Measurements from ENCODE around the gene C2CD3. TPM values are rescaled to one million over a fixed set of nuclear protein-coding genes. Genes with fewer than 3 reads are reported as not detected.

Gene C2CD3
- total RNA-seq, 1 donor from 2014 or later: 23.8 TPM

DNA sequence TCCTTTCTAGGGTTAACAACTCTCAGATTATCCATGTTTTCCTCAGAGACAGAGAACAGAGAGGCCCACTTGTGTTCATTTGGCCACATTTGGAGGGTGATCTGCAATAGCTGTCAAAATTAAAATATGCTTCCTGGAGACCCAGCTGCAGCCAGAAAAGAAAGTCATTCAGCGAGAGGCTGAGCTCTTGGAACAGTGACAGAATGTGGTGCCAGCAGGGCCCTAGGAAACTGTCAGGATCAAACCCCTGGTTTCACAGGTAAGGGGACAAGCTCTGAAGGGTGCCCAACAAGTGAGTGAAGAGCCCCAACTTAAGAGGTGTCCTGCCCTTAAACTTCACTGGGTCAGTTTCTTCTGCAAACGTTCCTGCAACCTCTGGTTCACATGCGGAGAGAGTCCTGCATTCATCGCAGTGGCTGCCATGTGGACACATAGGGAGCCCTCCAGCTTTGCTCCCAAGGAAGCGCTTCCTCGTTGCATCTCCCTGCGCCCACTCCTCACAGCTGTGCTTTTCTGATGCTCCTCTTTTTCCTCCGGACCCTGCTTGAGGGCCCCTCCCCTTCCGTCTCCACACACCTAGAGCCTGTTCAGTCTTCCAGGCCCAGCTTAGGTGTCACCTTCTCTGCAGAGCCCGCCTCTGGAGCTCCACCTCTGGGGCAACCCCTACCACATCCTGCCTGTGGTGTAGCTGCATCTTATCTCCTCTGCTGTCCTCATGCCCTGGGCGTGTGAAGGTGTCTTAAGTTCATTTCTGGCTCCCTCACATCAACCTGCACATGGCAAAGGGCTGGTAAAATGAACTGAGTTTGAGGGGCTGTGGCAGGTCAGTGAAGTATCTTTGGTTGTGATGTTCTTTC, 165.8 kb downstream of the C2CD3 start:
- Histone ChIP-seq H3K27me3 (no peaks in the 10 kb centered on the region), H3K36me3 (peaks cover 0 to 6% of the 10 kb centered on the region in 2 donors), H3K4me3 (no peak overlapping the region), H3K4me1 (no peaks in the 10 kb centered on the region), H3K27ac (no peak overlapping the region), H3K9me3 (no peaks in the 10 kb centered on the region)
- intact Hi-C loops (cut with DNase I): no loop called here
- DNase-seq (ENCODE audit: extremely low spot score in 2 of 2): no peak
- TF ChIP-seq, protein P1, sequence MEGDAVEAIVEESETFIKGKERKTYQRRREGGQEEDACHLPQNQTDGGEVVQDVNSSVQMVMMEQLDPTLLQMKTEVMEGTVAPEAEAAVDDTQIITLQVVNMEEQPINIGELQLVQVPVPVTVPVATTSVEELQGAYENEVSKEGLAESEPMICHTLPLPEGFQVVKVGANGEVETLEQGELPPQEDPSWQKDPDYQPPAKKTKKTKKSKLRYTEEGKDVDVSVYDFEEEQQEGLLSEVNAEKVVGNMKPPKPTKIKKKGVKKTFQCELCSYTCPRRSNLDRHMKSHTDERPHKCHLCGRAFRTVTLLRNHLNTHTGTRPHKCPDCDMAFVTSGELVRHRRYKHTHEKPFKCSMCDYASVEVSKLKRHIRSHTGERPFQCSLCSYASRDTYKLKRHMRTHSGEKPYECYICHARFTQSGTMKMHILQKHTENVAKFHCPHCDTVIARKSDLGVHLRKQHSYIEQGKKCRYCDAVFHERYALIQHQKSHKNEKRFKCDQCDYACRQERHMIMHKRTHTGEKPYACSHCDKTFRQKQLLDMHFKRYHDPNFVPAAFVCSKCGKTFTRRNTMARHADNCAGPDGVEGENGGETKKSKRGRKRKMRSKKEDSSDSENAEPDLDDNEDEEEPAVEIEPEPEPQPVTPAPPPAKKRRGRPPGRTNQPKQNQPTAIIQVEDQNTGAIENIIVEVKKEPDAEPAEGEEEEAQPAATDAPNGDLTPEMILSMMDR (IDR thresholded peaks at IDR 0.05): no peak
- TF ChIP-seq POLR2AphosphoS5 (IDR thresholded peaks at IDR 0.05; ENCODE audit: insufficient read depth in 1 of 2, low read depth in 1 of 2) (no peak), POLR2A (IDR thresholded peaks at IDR 0.05) (no peak)

DNA sequence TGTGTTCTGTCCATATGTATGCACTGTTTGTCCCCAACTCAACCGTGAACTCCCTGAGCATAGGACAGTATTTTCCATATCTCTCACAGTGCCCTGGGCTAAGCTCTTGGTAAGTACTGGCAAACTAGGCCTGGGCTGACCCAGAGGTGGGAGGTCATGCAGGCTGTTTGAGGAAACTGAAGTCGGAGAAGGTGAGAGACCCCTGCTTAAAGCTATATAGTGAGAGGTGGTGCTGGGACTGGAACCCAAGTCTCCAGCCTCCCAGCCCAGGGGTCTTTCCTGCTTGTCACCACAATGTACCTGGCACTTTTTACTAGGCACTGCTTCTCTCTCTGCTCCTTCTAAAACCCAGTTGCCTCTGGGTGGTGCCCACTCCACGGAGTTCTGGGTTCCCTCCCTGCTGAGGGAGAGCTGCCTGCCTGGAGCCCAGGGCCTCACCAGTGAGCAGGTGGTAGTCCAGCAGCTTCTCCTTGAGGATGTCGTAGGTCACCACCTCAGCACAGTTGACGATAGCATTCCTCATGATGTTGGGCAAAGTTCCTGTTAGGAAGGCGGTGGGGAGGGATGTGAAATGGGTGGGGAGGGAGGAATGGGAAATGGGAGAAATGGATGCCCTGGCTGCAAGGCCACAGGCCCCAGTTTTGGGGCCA, 166.6 kb downstream of the C2CD3 start:
- DNase-seq (ENCODE audit: extremely low spot score in 2 of 2): peak in 1 of 2 donors; percentile 55
- intact Hi-C loops (cut with DNase I): no loop called here
- Histone ChIP-seq H3K36me3 (peaks cover 0 to 6% of the 10 kb centered on the region in 2 donors), H3K27ac (no peak overlapping the region), H3K9me3 (no peaks in the 10 kb centered on the region), H3K4me3 (no peak overlapping the region), H3K4me1 (no peaks in the 10 kb centered on the region), H3K27me3 (no peaks in the 10 kb centered on the region)
- TF ChIP-seq, protein P1 (IDR thresholded peaks at IDR 0.05): no peak
- TF ChIP-seq POLR2A (IDR thresholded peaks at IDR 0.05): no peak
- no peak for TF ChIP-seq POLR2AphosphoS5 (IDR thresholded peaks at IDR 0.05; ENCODE audit: insufficient read depth in 1 of 2, low read depth in 1 of 2)

DNA sequence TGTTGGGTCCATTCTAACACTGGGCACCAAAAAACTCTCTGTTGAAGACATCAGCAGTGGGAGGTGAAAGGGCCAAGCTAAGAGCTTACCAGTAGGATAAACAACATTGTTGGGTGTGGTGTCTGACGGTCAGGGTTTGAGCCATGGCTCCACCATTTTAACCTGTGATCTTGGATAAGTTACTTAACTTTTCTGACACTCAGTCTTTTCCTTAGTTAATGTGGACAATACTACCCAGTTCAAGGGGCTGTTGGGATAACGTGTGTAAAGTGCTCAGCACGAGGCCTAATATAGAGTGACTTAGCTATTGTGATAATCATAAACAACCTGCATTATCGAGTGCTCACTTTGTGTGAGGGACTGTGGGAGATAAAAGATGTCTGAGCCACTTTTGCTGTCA, 168.0 kb downstream of the C2CD3 start:
- H3K4me1 ChIP-seq: no peaks in the 10 kb centered on the region
- DNase-seq (ENCODE audit: extremely low spot score in 2 of 2): no peak
- no peaks in the 10 kb centered on the region for H3K27me3 ChIP-seq
- intact Hi-C loops (cut with DNase I): no loop called here
- H3K4me3 ChIP-seq: no peak overlapping the region
- no peaks in the 10 kb centered on the region for H3K9me3 ChIP-seq
- H3K36me3 ChIP-seq: peaks cover 0 to 6% of the 10 kb centered on the region in 2 donors
- H3K27ac ChIP-seq: no peak overlapping the region
- TF ChIP-seq POLR2AphosphoS5 (IDR thresholded peaks at IDR 0.05; ENCODE audit: insufficient read depth in 1 of 2, low read depth in 1 of 2) (no peak), POLR2A (IDR thresholded peaks at IDR 0.05) (no peak)
- TF ChIP-seq, protein P1 (IDR thresholded peaks at IDR 0.05): no peak

DNA sequence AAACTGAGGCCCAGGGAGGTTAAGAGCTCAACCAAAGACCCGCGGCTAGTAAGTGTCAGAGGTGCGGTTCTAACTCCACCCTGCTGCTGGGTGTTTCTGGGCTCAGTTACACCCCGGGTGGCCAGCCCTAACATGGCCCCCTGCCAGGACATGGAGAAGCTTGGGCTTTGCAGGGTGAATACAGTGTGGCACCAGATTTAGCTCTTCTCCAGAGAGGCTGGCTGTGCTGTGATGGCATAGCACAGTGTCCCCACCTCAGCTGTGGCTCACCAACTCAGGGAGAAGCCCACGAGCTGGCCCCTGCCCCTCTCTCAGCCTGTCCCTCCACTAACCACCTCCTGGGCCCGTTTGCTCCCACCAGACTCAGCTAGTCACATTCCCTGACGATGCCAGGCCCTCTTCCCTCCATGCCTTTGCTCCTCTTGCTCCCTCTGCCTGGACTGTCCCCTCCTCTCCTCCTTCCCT, 168.9 kb downstream of the C2CD3 start:
- no peak overlapping the region for H3K4me3 ChIP-seq
- intact Hi-C loops (cut with DNase I): no loop called here
- DNase-seq (ENCODE audit: extremely low spot score in 2 of 2): peak in 1 of 2 donors; percentile 67
- no peaks in the 10 kb centered on the region for H3K27me3 ChIP-seq
- H3K27ac ChIP-seq: no peak overlapping the region
- H3K9me3 ChIP-seq: no peaks in the 10 kb centered on the region
- no peaks in the 10 kb centered on the region for H3K4me1 ChIP-seq
- TF ChIP-seq, protein P1 (IDR thresholded peaks at IDR 0.05): no peak
- no peak for TF ChIP-seq POLR2A (IDR thresholded peaks at IDR 0.05)
- TF ChIP-seq POLR2AphosphoS5 (IDR thresholded peaks at IDR 0.05; ENCODE audit: insufficient read depth in 1 of 2, low read depth in 1 of 2): no peak
- peaks cover 0 to 6% of the 10 kb centered on the region in 2 donors for H3K36me3 ChIP-seq
